Neural cell (in vitro differentiated cells): Measurements from ENCODE around the gene EEF1AKMT3. TPM values are rescaled to one million over a fixed set of nuclear protein-coding genes. Genes with fewer than 3 reads are reported as not detected.

Source experiments
- H2AFZ ChIP-seq: fragments of 200-600, 300-800 bp; sonication (generic), shearing (Covaris generic); 2 replicates; pipeline ENCODE4 v1.6.0; 2014; ENCODE audit warnings: low read depth, mild to moderate bottlenecking, antibody characterized with exemption, low read length, moderate library complexity
- H3F3A ChIP-seq: fragments of 200-600 bp; shearing (Covaris generic); 2 replicates; pipeline ENCODE4 v1.6.1; 2016; ENCODE audit warnings: mild to moderate bottlenecking, moderate library complexity, mixed read lengths, antibody characterized with exemption, low read length; ENCODE audit not compliant: insufficient read depth, poor library complexity, severe bottlenecking
- H3K27ac ChIP-seq: fragments of 200-600, 300-800 bp; sonication (generic), shearing (Covaris generic); 2 replicates; pipeline ENCODE4 v1.5.1; 2014; ENCODE audit warnings: mild to moderate bottlenecking, low read length, moderate library complexity
- H3K27me3 ChIP-seq: fragments of 300-800, 200-600 bp; sonication (generic), shearing (Covaris generic); 2 replicates; pipeline ENCODE4 v1.6.0; 2014; ENCODE audit warnings: mild to moderate bottlenecking, low read depth, low read length, moderate library complexity; ENCODE audit not compliant: insufficient read depth
- H3K36me3 ChIP-seq: fragments of 300-800, 200-600 bp; sonication (generic), shearing (Covaris generic); 2 replicates; pipeline ENCODE4 v1.5.1; 2014; ENCODE audit warnings: mild to moderate bottlenecking, antibody characterized with exemption, low read length, moderate library complexity; ENCODE audit not compliant: insufficient read depth
- H3K4me2 ChIP-seq: fragments of 300-800, 200-600 bp; sonication (generic), shearing (Covaris generic); 2 replicates; pipeline ENCODE4 v1.6.0; 2014; ENCODE audit warnings: mild to moderate bottlenecking, low read length
- H3K4me3 ChIP-seq: fragments of 300-800, 200-600 bp; sonication (generic), shearing (Covaris generic); 2 replicates; pipeline ENCODE4 v1.5.1; 2014; ENCODE audit warnings: mild to moderate bottlenecking, low read length, moderate library complexity
- H3K79me2 ChIP-seq: fragments of 200-600 bp; shearing (Covaris generic); replicated peaks from 2 replicates; pipeline ENCODE4 v1.6.0; 2014; ENCODE audit warnings: mild to moderate bottlenecking, low read length, moderate library complexity; ENCODE audit not compliant: insufficient read depth
- H3K9ac ChIP-seq: fragments of 300-800, 200-600 bp; sonication (generic), shearing (Covaris generic); 2 replicates; pipeline ENCODE4 v1.6.1; 2016; ENCODE audit warnings: mild to moderate bottlenecking, low read length, mixed read lengths
- H3K9me2 ChIP-seq: fragments of 200-600 bp; shearing (Covaris generic); 2 replicates; pipeline ENCODE4 v1.6.1; 2016; ENCODE audit warnings: mild to moderate bottlenecking, low read length, mixed read lengths; ENCODE audit not compliant: insufficient read depth
- H3K9me3 ChIP-seq: fragments of 200-600, 300-800 bp; sonication (generic), shearing (Covaris generic); 2 replicates; pipeline ENCODE4 v1.6.1; 2016; ENCODE audit warnings: mild to moderate bottlenecking, mixed run types, low read length, moderate library complexity, mixed read lengths
- H4K20me1 ChIP-seq: fragments of 200-600 bp; shearing (Covaris generic); 2 replicates; pipeline ENCODE4 v1.6.1; 2016; ENCODE audit warnings: mild to moderate bottlenecking, mixed run types; ENCODE audit not compliant: insufficient read depth
- CTCF ChIP-seq: fragments of 450-650 bp; IDR thresholded peaks from 2 replicates; pipeline ENCODE4 v1.5.1; 2014; ENCODE audit warnings: antibody characterized with exemption, mild to moderate bottlenecking, moderate library complexity; ENCODE audit not compliant: poor library complexity, severe bottlenecking
- EP300 ChIP-seq: fragments of 450-650 bp; conservative IDR thresholded peaks from 2 replicates; pipeline ENCODE4 v1.6.1; 2014; ENCODE audit warnings: antibody characterized with exemption, mild to moderate bottlenecking, moderate library complexity; ENCODE audit not compliant: poor library complexity, severe bottlenecking
- EZH2 ChIP-seq: fragments of 200-600, 300-800 bp; shearing (Covaris generic), sonication (generic); IDR thresholded peaks from 2 replicates; pipeline ENCODE4 v1.6.1; 2014; ENCODE audit warnings: antibody characterized with exemption, low read length, borderline replicate concordance, mild to moderate bottlenecking; ENCODE audit not compliant: insufficient read depth, poor library complexity, severe bottlenecking
- MXI1 ChIP-seq: fragments of 450-650 bp; conservative IDR thresholded peaks from 2 replicates; pipeline ENCODE4 v1.6.1; 2014; ENCODE audit warnings: antibody characterized with exemption, mild to moderate bottlenecking; ENCODE audit not compliant: poor library complexity, severe bottlenecking
- POLR2AphosphoS5 ChIP-seq: IDR thresholded peaks from 2 replicates; pipeline ENCODE4 v1.6.1; 2012
- RAD21 ChIP-seq: fragments of 450-650 bp; conservative IDR thresholded peaks from 2 replicates; pipeline ENCODE4 v1.6.1; 2014; ENCODE audit warnings: antibody characterized with exemption, mild to moderate bottlenecking, moderate library complexity
- SMC3 ChIP-seq: fragments of 450-650 bp; conservative IDR thresholded peaks from 2 replicates; pipeline ENCODE4 v1.6.1; 2014; ENCODE audit warnings: antibody characterized with exemption, mild to moderate bottlenecking, moderate library complexity; ENCODE audit not compliant: poor library complexity
- TAF1 ChIP-seq: IDR thresholded peaks from 2 replicates; pipeline ENCODE4 v1.6.1; 2012; ENCODE audit warnings: low read depth
- polyA plus RNA-seq: library from polyadenylated mRNA; depleted of rRNA; stranded (reverse); fragments of >200 nt; gene quantifications from 2 replicates; pipeline ENCODE4 v1.2.3, GENCODE V29; 2014
- TF ChIP-seq, protein P1 (sequence below): IDR thresholded peaks from 2 replicates; pipeline ENCODE4 v1.6.1; 2012; ENCODE audit warnings: borderline replicate concordance

EEF1AKMT3 gene
- polyA plus RNA-seq, 1 donor from 2014 or later: 1.6 TPM

- Histone ChIP-seq H4K20me1 (no peaks in the 10 kb centered on the region), H3K36me3 (peaks cover 7% of the 10 kb centered on the region), H3K4me3 (peak overlapping the region; percentile 71), H3K9me2 (no peaks in the 10 kb centered on the region), H3K9me3 (no peaks in the 10 kb centered on the region), H3K27me3 (no peaks in the 10 kb centered on the region), H3K9ac (peak overlapping the region; percentile 87), H2AFZ (peak overlapping the region; percentile 89), H3K4me2 (peak overlapping the region; percentile 87), H3F3A (no peaks in the 10 kb centered on the region), H3K79me2 (peaks cover 10% of the 10 kb centered on the region), H3K27ac (peak overlapping the region; percentile 94)
- TF ChIP-seq POLR2AphosphoS5 (no peak), EP300 (no peak), TAF1 (no peak), EZH2 (no peak), RAD21 (no peak), SMC3 (no peak), MXI1 (no peak), CTCF (no peak)
- TF ChIP-seq, protein P1, sequence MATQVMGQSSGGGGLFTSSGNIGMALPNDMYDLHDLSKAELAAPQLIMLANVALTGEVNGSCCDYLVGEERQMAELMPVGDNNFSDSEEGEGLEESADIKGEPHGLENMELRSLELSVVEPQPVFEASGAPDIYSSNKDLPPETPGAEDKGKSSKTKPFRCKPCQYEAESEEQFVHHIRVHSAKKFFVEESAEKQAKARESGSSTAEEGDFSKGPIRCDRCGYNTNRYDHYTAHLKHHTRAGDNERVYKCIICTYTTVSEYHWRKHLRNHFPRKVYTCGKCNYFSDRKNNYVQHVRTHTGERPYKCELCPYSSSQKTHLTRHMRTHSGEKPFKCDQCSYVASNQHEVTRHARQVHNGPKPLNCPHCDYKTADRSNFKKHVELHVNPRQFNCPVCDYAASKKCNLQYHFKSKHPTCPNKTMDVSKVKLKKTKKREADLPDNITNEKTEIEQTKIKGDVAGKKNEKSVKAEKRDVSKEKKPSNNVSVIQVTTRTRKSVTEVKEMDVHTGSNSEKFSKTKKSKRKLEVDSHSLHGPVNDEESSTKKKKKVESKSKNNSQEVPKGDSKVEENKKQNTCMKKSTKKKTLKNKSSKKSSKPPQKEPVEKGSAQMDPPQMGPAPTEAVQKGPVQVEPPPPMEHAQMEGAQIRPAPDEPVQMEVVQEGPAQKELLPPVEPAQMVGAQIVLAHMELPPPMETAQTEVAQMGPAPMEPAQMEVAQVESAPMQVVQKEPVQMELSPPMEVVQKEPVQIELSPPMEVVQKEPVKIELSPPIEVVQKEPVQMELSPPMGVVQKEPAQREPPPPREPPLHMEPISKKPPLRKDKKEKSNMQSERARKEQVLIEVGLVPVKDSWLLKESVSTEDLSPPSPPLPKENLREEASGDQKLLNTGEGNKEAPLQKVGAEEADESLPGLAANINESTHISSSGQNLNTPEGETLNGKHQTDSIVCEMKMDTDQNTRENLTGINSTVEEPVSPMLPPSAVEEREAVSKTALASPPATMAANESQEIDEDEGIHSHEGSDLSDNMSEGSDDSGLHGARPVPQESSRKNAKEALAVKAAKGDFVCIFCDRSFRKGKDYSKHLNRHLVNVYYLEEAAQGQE: no peak
These were observed 26.9 kb upstream of the EEF1AKMT3 start for GRCh38 chr12:57745485-57745881.

- Histone ChIP-seq H3K27ac (no peak overlapping the region), H3F3A (no peaks in the 10 kb centered on the region), H3K4me2 (peak overlapping the region; percentile 87), H3K27me3 (no peaks in the 10 kb centered on the region), H3K9me2 (no peaks in the 10 kb centered on the region), H2AFZ (no peak overlapping the region), H3K9me3 (no peaks in the 10 kb centered on the region), H3K4me3 (peak overlapping the region; percentile 71), H3K9ac (peak overlapping the region; percentile 87), H3K36me3 (peaks cover 7% of the 10 kb centered on the region), H3K79me2 (peaks cover 16% of the 10 kb centered on the region), H4K20me1 (no peaks in the 10 kb centered on the region)
- TF ChIP-seq MXI1: no peak
- no peak for TF ChIP-seq TAF1
- no peak for TF ChIP-seq POLR2AphosphoS5
- no peak for TF ChIP-seq RAD21
- TF ChIP-seq, protein P1: no peak
- TF ChIP-seq EZH2: no peak
- no peak for TF ChIP-seq EP300
- TF ChIP-seq CTCF: no peak
- TF ChIP-seq SMC3: no peak
These were observed 26.4 kb upstream of the EEF1AKMT3 start for GRCh38 chr12:57746025-57746424.
